Transverse colon (tissue), 4 donors: ENCODE measurements around the gene COQ2. TPM values are rescaled to one million over a fixed set of nuclear protein-coding genes. Genes with fewer than 3 reads are reported as not detected.

ENCODE experiments used
- DNase-seq: peaks from one replicate; pipeline ENCODE4 v3.0.0-alpha.2; 2019
- H3K27ac ChIP-seq, 4 donors: fragments of 200-600 bp; sonication (generic); 2 replicates each; pipeline ENCODE4 v1.5.1; 2016 to 2018; ENCODE audit warnings: inconsistent platforms in 4 of 4
- H3K27me3 ChIP-seq: fragments of 200-600 bp; sonication (generic); 2 replicates; pipeline ENCODE4 v1.5.1; 2017; ENCODE audit warnings: inconsistent platforms
- H3K36me3 ChIP-seq, 4 donors: fragments of 200-600 bp; sonication (generic); 2 replicates each; pipeline ENCODE4 v1.5.1; 2017 to 2019; ENCODE audit warnings: inconsistent platforms in 4 of 4
- H3K4me1 ChIP-seq, 4 donors: fragments of 200-600 bp; sonication (generic); 2 replicates each; pipeline ENCODE4 v1.5.1; 2017 to 2020; ENCODE audit warnings: inconsistent platforms in 4 of 4
- H3K4me3 ChIP-seq, 4 donors: fragments of 200-600 bp; sonication (generic); 1 replicate in 1 of 4; 2 replicates in 3 of 4; pipeline versions ENCODE4 v1.5.1 to v1.6.1; 2017 to 2019; ENCODE audit warnings: inconsistent platforms in 4 of 4
- H3K9me3 ChIP-seq, 2 donors: fragments of 200-600 bp; sonication (generic); 2 replicates each; pipeline ENCODE4 v1.5.1; 2017 to 2019; ENCODE audit warnings: inconsistent platforms in 2 of 2
- EP300 ChIP-seq: sonication (generic); formaldehyde crosslinking; IDR thresholded peaks from one replicate; pipeline ENCODE4 v1.6.1; 2017; ENCODE audit warnings: antibody characterized with exemption, low read depth
- POLR2A ChIP-seq: fragments of 450-650 bp; IDR thresholded peaks from one replicate; pipeline ENCODE4 v1.6.1; 2016; ENCODE audit warnings: antibody characterized with exemption, mild to moderate bottlenecking, moderate library complexity
- POLR2AphosphoS5 ChIP-seq, 3 donors: sonication (generic); formaldehyde crosslinking; IDR thresholded peaks; one replicate each; pipeline ENCODE4 v1.6.1; 2016; ENCODE audit warnings: antibody characterized with exemption in 3 of 3
- WGBS, 2 donors: methylation state at CpG; one replicate each; pipeline ENCODE4 v1.1.5; 2018; ENCODE audit warnings: low coverage in 1 of 2; 5-methylcytosine and 5-hydroxymethylcytosine counted together
- in situ Hi-C, 4 donors: fragments of 200-750 bp; cut with MboI; loops; one replicate each; pipeline versions ENCODE4 v1.15.0 to v1.15.1; 2017; ENCODE audit warnings: low sequenced_read_pairs in 3 of 4, low pct_ligation_motif_present in 1 of 4, low pct_unique_long_range_greater_than_20kb in 1 of 4
- intact Hi-C: fragments of 100-400 bp; cut with DNase I; formaldehyde crosslinking; loops from one replicate; pipeline ENCODE4 v1.15.1; 2023; ENCODE audit warnings: low total_unique reads
- total RNA-seq, 4 donors: library from RNA; depleted of rRNA; stranded (reverse); fragments of >200 nt; gene quantifications; one replicate each; pipeline ENCODE4 v1.1.0, GENCODE V29; 2016
- TF ChIP-seq, protein P1 (sequence below), 5 experiments: fragments of 200-600 bp in 3 of 5; fragments of 450-650 bp in 2 of 5; sonication (generic) in 3 of 5; IDR thresholded peaks; 1 replicate in 2 of 5; 2 replicates in 3 of 5; pipeline ENCODE4 v1.5.1; 2016 to 2017; ENCODE audit warnings: antibody characterized with exemption in 5 of 5, inconsistent platforms in 3 of 5, mild to moderate bottlenecking in 2 of 5, moderate library complexity in 1 of 5

Gene COQ2
- total RNA-seq, 4 donors from 2014 or later, result 0.75 to 14.4 (median 12.2) TPM

DNA sequence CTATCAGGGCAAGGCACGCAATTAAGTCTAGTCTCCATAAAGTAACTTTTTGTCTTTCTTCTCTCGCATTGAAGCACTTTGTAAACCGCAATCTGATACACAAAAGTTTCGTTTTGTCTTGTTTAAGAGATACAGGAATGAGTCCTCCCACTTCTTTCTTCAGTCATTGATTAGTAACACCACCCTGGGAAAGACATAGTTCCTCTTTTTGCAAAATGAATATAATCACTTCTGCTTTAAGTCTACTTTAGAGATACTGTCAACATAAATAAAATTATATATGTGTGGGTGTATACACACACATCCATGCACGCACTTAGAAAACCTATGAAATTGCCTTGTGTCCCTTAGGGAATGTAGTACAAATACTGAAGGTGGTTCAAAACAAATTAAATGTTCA lies 11.7 kb downstream of the COQ2 start:
- Histone ChIP-seq H3K9me3 (no peaks in the 10 kb centered on the region), H3K27me3 (no peaks in the 10 kb centered on the region), H3K27ac (no peak overlapping the region), H3K4me3 (no peak overlapping the region), H3K36me3 (no peaks in the 10 kb centered on the region), H3K4me1 (no peaks in the 10 kb centered on the region)
- no peak for DNase-seq
- intact Hi-C loops (no loop called here), in situ Hi-C loops (loop anchor here in 3 of 4 donors (25.0 kb wide), 3 partner anchors 186 to 811 kb away; partner anchors contain the start of gene THAP9 (in 1 of the 3))
- TF ChIP-seq POLR2A (no peak), POLR2AphosphoS5 (IDR thresholded peaks at IDR 0.05) (no peak), EP300 (no peak)
- TF ChIP-seq, protein P1, sequence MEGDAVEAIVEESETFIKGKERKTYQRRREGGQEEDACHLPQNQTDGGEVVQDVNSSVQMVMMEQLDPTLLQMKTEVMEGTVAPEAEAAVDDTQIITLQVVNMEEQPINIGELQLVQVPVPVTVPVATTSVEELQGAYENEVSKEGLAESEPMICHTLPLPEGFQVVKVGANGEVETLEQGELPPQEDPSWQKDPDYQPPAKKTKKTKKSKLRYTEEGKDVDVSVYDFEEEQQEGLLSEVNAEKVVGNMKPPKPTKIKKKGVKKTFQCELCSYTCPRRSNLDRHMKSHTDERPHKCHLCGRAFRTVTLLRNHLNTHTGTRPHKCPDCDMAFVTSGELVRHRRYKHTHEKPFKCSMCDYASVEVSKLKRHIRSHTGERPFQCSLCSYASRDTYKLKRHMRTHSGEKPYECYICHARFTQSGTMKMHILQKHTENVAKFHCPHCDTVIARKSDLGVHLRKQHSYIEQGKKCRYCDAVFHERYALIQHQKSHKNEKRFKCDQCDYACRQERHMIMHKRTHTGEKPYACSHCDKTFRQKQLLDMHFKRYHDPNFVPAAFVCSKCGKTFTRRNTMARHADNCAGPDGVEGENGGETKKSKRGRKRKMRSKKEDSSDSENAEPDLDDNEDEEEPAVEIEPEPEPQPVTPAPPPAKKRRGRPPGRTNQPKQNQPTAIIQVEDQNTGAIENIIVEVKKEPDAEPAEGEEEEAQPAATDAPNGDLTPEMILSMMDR (IDR thresholded peaks at IDR 0.05), result no peak
- WGBS, 2 donors, result 78 to 80% methylated on average over 4 to 5 of the region's 5 CpGs

- no peak for DNase-seq
- H3K9me3 ChIP-seq, result no peaks in the 10 kb centered on the region
- 50 to 90% methylated on average over 1 of the region's 1 CpG for WGBS, 2 donors
- H3K27ac ChIP-seq, result no peak overlapping the region
- in situ Hi-C loops, result loop anchor here in 3 of 4 donors (10.0 to 25.0 kb wide), 4 partner anchors 182 to 807 kb away; partner anchors contain the start of gene THAP9 (in 1 of the 3)
- H3K4me1 ChIP-seq, result no peaks in the 10 kb centered on the region
- H3K36me3 ChIP-seq, result no peaks in the 10 kb centered on the region
- intact Hi-C loops, result loop anchor here (10.0 kb wide), 1 partner anchor 194 kb away; no protein-coding TSS in a partner anchor
- H3K27me3 ChIP-seq, result no peaks in the 10 kb centered on the region
- TF ChIP-seq, protein P1 (IDR thresholded peaks at IDR 0.05), result no peak
- no peak for TF ChIP-seq POLR2A
- TF ChIP-seq POLR2AphosphoS5 (IDR thresholded peaks at IDR 0.05), result no peak
- TF ChIP-seq EP300, result no peak
- no peak overlapping the region for H3K4me3 ChIP-seq
Measured at GRCh38 chr4:83269256-83269655, 15.3 kb downstream of the COQ2 start.

DNA sequence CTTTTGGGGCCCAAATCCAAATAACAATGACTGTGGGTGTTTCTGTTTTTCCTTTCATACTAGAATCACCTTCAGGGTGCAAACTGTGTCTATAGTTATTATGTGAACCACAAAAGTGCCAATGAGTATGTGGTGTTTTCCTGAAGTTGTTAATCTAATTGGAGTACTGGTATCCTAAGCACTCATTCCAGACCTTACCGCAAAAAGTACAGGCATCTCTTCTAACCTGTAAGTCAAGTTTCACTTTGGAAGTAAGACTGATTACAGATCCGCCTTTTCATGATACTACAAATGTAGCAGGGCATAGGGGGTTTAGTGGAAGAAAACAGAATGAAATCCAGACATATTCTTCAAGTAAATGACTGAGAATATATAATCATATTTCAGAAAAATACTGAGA lies 16.1 kb downstream of the COQ2 start:
- TF ChIP-seq POLR2A, result no peak
- TF ChIP-seq EP300, result no peak
- TF ChIP-seq, protein P1 (IDR thresholded peaks at IDR 0.05), result no peak
- no peak for TF ChIP-seq POLR2AphosphoS5 (IDR thresholded peaks at IDR 0.05)
- intact Hi-C loops, result loop anchor here (10.0 kb wide), 1 partner anchor 194 kb away; no protein-coding TSS in a partner anchor
- in situ Hi-C loops, result loop anchor here in 3 of 4 donors (10.0 to 25.0 kb wide), 4 partner anchors 181 to 806 kb away; partner anchors contain the start of gene THAP9 (in 1 of the 3)
- Histone ChIP-seq H3K36me3 (no peaks in the 10 kb centered on the region), H3K27ac (no peak overlapping the region), H3K9me3 (no peaks in the 10 kb centered on the region), H3K4me3 (no peak overlapping the region), H3K27me3 (no peaks in the 10 kb centered on the region), H3K4me1 (no peaks in the 10 kb centered on the region)
- WGBS, 2 donors, result 48 to 100% methylated on average over 2 of the region's 2 CpGs
- DNase-seq, result no peak

- Histone ChIP-seq H3K4me3 (no peak overlapping the region), H3K36me3 (no peaks in the 10 kb centered on the region), H3K27ac (no peak overlapping the region), H3K27me3 (no peaks in the 10 kb centered on the region), H3K9me3 (no peaks in the 10 kb centered on the region), H3K4me1 (peaks cover 0 to 3% (median 2%) of the 10 kb centered on the region in 4 donors)
- DNase-seq, result no peak
- WGBS, 2 donors, result 86 to 90% methylated on average over 3 of the region's 3 CpGs
- in situ Hi-C loops (loop anchor here in 3 of 4 donors (10.0 to 25.0 kb wide), 4 partner anchors 181 to 806 kb away; partner anchors contain the start of gene THAP9 (in 1 of the 3)), intact Hi-C loops (loop anchor here (10.0 kb wide), 1 partner anchor 193 kb away; no protein-coding TSS in a partner anchor)
- TF ChIP-seq, protein P1 (IDR thresholded peaks at IDR 0.05), result no peak
- TF ChIP-seq POLR2AphosphoS5 (IDR thresholded peaks at IDR 0.05) (no peak), EP300 (no peak), POLR2A (no peak)
Measured at GRCh38 chr4:83267830-83268475, 16.6 kb downstream of the COQ2 start.
